Measurements from ENCODE around the gene UBE2E2.

- no peak for TF ChIP-seq CTCF (IDR thresholded peaks at IDR 0.05)
- no peak for TF ChIP-seq EP300 (IDR thresholded peaks at IDR 0.05)
These were observed 14.9 kb downstream of the UBE2E2 start for GRCh38 chr3:23217872-23218554.

Measured in ovary (tissue), 3 donors.